GM12801 (cell line): Measurements from ENCODE around the gene PLXDC1.

ENCODE experiments used
- CTCF ChIP-seq: IDR thresholded peaks from one replicate; pipeline ENCODE4 v1.5.1; 2011; ENCODE audit warnings: control low read depth; ENCODE audit not compliant: insufficient read length; ENCODE audit errors: extremely low read depth

The PLXDC1 gene

GRCh38 chr17:39196808-39197291, 45.4 kb upstream of the PLXDC1 start:
- TF ChIP-seq CTCF, result no peak

DNA sequence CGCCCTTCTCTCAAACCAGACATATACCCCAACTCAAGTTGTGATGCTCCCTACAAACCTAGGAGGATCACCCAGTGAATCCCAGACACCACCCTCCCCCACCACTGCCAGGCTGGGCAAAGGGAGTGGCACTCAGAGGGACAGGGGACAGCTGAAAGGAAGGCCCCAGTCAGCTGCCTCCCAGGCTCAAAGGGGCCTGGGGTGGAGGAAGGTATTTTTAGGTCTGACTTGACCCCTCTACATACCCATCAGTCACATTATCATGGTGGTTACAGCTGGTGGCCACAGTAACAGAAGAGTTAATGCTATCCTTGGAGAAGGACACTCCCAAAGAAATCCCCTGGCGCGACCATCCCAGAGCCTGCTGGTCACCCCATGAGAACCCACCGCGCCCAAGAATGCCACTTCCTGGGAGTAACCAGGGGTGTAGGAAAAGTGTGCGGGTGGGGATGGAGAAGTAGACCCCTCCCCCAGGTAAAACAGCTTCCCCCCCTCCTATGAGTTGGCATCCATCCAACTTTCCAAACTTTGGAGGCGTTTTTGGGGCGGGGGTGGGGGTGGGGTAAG, 44.9 kb upstream of the PLXDC1 start:
- TF ChIP-seq CTCF, result no peak

GRCh38 chr17:39195568-39196160, 44.2 kb upstream of the PLXDC1 start:
- TF ChIP-seq CTCF, result no peak

DNA sequence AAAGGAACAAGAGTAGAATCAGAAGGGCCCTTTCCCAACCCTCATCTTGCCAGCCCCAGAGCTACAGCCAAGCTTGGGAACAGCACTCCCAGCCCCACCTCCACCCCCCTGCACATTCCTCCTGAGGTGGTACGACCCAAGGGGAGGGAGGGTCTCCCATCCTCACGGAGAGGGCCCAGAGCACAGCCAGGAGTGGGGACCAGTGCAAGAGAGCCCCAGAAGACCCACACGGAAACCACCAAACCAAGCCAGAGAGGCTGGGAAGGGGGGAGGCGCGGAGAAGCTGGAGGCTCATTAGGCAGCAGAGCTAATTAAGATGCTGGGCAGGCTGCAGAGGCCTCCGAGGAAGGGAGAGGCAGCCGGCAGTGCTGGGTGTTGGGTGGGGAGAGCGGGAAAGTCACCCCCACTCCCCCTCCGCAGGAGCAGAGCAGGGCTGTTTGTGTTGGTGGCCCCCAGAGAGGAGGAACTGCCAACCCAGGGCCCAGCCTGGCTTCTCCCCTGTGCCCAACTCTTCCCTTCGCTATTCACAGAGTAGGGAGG, 43.6 kb upstream of the PLXDC1 start:
- no peak for TF ChIP-seq CTCF

GRCh38 chr17:39194089-39194984, 42.9 kb upstream of the PLXDC1 start:
- TF ChIP-seq CTCF, result no peak

GRCh38 chr17:39193346-39193745, 41.9 kb upstream of the PLXDC1 start:
- no peak for TF ChIP-seq CTCF

GRCh38 chr17:39192901-39193300, 41.5 kb upstream of the PLXDC1 start:
- no peak for TF ChIP-seq CTCF
